ENCODE measurements around the gene FSCB. TPM values are rescaled to one million over a fixed set of nuclear protein-coding genes. Genes with fewer than 3 reads are reported as not detected.

The FSCB gene
- total and polyA plus RNA-seq, 2 donors from 2014 or later: not detected

DNA sequence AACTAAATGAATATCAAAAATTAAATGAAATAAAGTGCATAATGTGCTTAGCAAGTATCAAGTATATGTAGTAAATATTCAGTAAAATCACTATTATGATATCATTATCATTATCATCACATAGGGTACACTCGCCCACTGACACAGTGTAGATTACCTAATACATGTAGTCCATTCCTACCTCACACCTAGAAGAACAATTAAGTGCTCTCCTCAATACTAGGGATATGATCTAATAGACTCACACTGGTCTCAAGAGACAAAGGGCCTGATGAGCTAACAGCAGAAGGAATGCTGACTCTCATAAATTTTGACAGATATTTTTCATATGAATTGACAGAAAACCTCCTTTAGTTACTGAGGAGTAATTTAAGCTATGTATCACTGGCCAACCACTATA, 29.1 kb downstream of the FSCB start:
- DNase-seq: no peak
- Histone ChIP-seq H3K27me3 (ENCODE audit: control insufficient read depth, insufficient read depth, low read length) (no peaks in the 10 kb centered on the region), H3K4me3 (ENCODE audit: low read length in 3 of 3) (no peak overlapping the region), H3K9ac (ENCODE audit: low read length in 3 of 3) (no peak overlapping the region), H3K27ac (ENCODE audit: low read depth in 2 of 2, low read length in 2 of 2) (no peak overlapping the region), H3K4me1 (ENCODE audit: control insufficient read depth in 2 of 3, insufficient read depth in 2 of 3, low read depth in 1 of 3, low read length in 3 of 3) (no peaks in the 10 kb centered on the region), H3K9me3 (ENCODE audit: control insufficient read depth in 2 of 3, insufficient read depth in 1 of 3, low read length in 3 of 3) (no peaks in the 10 kb centered on the region), H3K36me3 (ENCODE audit: control insufficient read depth in 2 of 3, insufficient read depth in 3 of 3, low read length in 3 of 3) (no peaks in the 10 kb centered on the region)
- TF ChIP-seq, protein P1, sequence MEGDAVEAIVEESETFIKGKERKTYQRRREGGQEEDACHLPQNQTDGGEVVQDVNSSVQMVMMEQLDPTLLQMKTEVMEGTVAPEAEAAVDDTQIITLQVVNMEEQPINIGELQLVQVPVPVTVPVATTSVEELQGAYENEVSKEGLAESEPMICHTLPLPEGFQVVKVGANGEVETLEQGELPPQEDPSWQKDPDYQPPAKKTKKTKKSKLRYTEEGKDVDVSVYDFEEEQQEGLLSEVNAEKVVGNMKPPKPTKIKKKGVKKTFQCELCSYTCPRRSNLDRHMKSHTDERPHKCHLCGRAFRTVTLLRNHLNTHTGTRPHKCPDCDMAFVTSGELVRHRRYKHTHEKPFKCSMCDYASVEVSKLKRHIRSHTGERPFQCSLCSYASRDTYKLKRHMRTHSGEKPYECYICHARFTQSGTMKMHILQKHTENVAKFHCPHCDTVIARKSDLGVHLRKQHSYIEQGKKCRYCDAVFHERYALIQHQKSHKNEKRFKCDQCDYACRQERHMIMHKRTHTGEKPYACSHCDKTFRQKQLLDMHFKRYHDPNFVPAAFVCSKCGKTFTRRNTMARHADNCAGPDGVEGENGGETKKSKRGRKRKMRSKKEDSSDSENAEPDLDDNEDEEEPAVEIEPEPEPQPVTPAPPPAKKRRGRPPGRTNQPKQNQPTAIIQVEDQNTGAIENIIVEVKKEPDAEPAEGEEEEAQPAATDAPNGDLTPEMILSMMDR (IDR thresholded peaks at IDR 0.05; ENCODE audit: borderline replicate concordance, extremely low read depth, insufficient read depth): no peak
- intact Hi-C loops (cut with DNase I): no loop called here
- FAIRE-seq: no peak

DNA sequence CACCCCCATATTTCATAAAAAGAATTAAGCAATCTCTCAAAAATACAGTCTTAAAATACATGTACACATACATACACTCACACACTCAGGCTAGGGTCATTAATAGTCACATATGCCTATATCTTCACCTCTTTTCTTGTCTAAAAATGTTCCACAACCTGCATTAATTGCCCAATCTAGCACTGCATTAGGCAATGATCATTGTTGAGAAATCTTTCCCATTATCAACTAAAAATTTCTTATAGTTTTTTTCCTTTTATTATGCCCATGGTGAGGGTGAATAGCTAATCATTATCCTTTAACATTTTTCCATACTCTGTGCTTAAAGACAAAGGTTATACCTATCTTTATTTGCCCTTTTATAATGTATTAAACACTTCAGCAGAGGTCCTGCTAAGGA, 38.3 kb downstream of the FSCB start:
- TF ChIP-seq, protein P1 (IDR thresholded peaks at IDR 0.05; ENCODE audit: borderline replicate concordance, extremely low read depth, insufficient read depth): no peak
- FAIRE-seq (no peak), DNase-seq (no peak)
- H3K36me3 ChIP-seq (ENCODE audit: control insufficient read depth in 2 of 3, insufficient read depth in 3 of 3, low read length in 3 of 3): no peaks in the 10 kb centered on the region
- H3K27ac ChIP-seq (ENCODE audit: low read depth in 2 of 2, low read length in 2 of 2): no peak overlapping the region
- no peaks in the 10 kb centered on the region for H3K9me3 ChIP-seq (ENCODE audit: control insufficient read depth in 2 of 3, insufficient read depth in 1 of 3, low read length in 3 of 3)
- no peak overlapping the region for H3K4me3 ChIP-seq (ENCODE audit: low read length in 3 of 3)
- H3K4me1 ChIP-seq (ENCODE audit: control insufficient read depth in 2 of 3, insufficient read depth in 2 of 3, low read depth in 1 of 3, low read length in 3 of 3): no peaks in the 10 kb centered on the region
- H3K9ac ChIP-seq (ENCODE audit: low read length in 3 of 3): no peak overlapping the region
- no peaks in the 10 kb centered on the region for H3K27me3 ChIP-seq (ENCODE audit: control insufficient read depth, insufficient read depth, low read length)
- intact Hi-C loops (cut with DNase I): no loop called here

DNA sequence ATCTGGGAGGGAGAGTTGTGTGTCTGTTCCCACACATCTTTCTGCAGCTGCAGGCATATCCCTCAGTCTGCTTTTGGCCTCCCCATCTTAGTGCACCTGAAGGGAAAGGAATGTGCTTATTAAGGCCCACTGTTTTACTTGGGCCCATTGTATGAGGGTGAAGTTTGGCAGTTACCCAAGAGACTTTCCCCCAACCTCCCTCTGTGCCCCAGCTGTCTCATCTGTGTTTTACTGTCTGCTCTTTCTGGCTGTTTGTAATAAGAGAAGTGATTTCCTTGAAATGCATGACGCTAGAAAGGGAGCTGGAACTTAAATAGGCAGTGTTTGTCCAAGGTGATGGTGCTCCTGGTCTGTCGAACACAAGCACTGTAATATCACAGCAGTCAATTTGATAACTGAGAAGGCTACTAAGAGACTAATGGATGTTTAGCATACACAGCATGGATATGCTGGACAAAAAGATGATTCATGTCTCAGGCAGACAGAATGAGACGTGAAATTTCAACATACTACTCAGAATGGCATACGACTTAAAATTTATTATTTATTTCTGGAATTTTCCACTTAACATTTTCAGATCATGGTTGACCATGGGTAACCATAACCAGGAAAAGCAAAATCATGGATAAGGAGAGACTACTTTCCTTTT, 43.6 kb downstream of the FSCB start:
- Histone ChIP-seq H3K27me3 (ENCODE audit: control insufficient read depth, insufficient read depth, low read length) (no peaks in the 10 kb centered on the region), H3K9ac (ENCODE audit: low read length in 3 of 3) (no peak overlapping the region), H3K4me3 (ENCODE audit: low read length in 3 of 3) (no peak overlapping the region), H3K27ac (ENCODE audit: low read depth in 2 of 2, low read length in 2 of 2) (no peak overlapping the region), H3K9me3 (ENCODE audit: control insufficient read depth in 2 of 3, insufficient read depth in 1 of 3, low read length in 3 of 3) (no peaks in the 10 kb centered on the region), H3K36me3 (ENCODE audit: control insufficient read depth in 2 of 3, insufficient read depth in 3 of 3, low read length in 3 of 3) (no peaks in the 10 kb centered on the region), H3K4me1 (ENCODE audit: control insufficient read depth in 2 of 3, insufficient read depth in 2 of 3, low read depth in 1 of 3, low read length in 3 of 3) (no peaks in the 10 kb centered on the region)
- peak in 2 of 5 donors; percentile 15 to 19 for DNase-seq
- FAIRE-seq: no peak
- intact Hi-C loops (cut with DNase I): no loop called here
- TF ChIP-seq, protein P1 (IDR thresholded peaks at IDR 0.05; ENCODE audit: borderline replicate concordance, extremely low read depth, insufficient read depth): no peak

DNA sequence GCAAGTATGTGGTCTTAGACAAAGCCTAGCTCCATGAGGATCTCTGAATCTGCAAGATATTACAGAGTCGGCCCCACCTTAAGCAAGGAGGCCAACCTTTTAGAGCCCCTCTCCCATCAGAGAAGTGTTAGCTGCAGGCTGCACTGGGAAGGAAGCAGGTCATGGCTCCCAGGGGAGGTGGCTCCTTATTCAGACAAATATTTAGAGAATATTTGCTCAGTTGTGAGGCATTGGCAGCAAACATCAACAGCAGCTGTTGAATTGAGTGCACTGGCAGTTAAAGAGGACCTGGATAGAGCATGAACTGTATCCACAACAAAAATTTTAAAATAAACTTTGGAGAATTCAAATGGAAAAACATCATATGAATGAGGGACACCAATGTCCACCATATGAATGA, 44.7 kb downstream of the FSCB start:
- no peak overlapping the region for H3K9ac ChIP-seq (ENCODE audit: low read length in 3 of 3)
- H3K9me3 ChIP-seq (ENCODE audit: control insufficient read depth in 2 of 3, insufficient read depth in 1 of 3, low read length in 3 of 3): no peaks in the 10 kb centered on the region
- no peak for FAIRE-seq
- TF ChIP-seq, protein P1 (IDR thresholded peaks at IDR 0.05; ENCODE audit: borderline replicate concordance, extremely low read depth, insufficient read depth): no peak
- no peaks in the 10 kb centered on the region for H3K36me3 ChIP-seq (ENCODE audit: control insufficient read depth in 2 of 3, insufficient read depth in 3 of 3, low read length in 3 of 3)
- intact Hi-C loops (cut with DNase I): no loop called here
- DNase-seq: no peak
- H3K4me1 ChIP-seq (ENCODE audit: control insufficient read depth in 2 of 3, insufficient read depth in 2 of 3, low read depth in 1 of 3, low read length in 3 of 3): no peaks in the 10 kb centered on the region
- no peak overlapping the region for H3K27ac ChIP-seq (ENCODE audit: low read depth in 2 of 2, low read length in 2 of 2)
- no peak overlapping the region for H3K4me3 ChIP-seq (ENCODE audit: low read length in 3 of 3)
- no peaks in the 10 kb centered on the region for H3K27me3 ChIP-seq (ENCODE audit: control insufficient read depth, insufficient read depth, low read length)
